NCI-H2171 treated with DMSO at 0.1 percent for 48 hours (cell line): ENCODE data around the gene ST6GAL1.
"Not testable (repeated sequence)": the region's sequence is repeated elsewhere in the genome, so short reads cannot be mapped to it uniquely, and the experiment has no call there.

Experiments
- DNase-seq: peaks from one replicate; lab custom pipeline; 2025; lab: John Stamatoyannopoulos, UW

ST6GAL1 gene

DNA sequence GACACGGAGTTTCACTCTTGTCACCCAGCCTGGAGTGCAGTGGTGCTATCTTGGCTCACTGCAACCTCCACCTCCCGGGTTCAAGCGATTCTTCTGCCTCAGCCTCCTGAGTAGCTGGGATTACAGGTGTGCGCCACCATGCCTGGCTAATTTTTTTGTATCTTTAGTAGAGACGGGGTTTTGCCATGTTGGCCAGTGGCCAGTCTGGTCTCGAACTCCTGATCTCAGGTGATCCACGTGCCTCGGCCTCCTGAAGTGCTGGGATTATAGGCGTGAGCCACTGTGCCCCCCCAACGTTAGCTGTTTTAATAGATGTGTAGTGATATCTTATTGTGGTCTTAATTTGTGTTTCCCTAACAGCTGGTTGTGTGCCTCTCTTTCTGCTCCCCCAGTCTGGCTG is 40.8 kb downstream of the ST6GAL1 start:
- DNase-seq, result not testable (repeated sequence)

DNA sequence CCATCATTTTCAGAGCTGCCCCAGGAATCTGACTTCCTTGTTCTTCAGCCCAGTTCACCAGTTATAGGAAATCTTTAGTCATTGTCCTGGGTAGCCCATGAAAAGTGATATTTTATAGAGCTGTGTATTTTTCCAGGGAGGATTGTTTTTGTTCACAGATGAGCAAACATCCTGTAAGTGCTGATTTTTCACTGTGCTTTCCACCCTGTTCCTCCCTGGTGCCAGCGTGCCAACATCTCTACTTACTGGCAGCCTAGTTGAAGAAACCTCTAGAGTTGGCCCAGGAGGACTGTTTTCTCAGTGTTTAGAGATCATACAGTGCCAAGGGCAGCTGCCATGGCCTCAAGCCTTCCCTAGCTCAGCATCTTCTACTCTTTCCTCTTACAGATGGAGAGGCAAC is 41.3 kb downstream of the ST6GAL1 start:
- DNase-seq, result no peak

DNA sequence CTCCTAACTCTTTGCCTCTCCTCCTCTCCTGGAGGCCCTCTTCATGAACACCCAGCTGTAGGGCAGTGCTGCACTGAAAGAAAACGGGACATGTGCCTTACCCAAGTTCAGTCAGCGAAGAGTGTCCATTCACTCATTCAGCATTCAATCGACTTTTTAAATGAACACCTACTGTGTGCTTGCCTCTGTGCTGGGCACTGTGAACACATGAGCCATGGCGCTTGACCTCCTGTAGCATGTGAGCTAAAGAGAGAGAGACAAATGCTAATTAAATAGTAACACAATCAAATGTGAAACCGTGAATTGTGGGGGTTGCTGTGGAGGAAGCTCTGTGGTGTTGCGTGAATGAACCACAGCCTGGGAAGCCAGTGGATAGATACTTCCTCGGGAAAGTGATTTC is 43.4 kb downstream of the ST6GAL1 start:
- no peak for DNase-seq

DNA sequence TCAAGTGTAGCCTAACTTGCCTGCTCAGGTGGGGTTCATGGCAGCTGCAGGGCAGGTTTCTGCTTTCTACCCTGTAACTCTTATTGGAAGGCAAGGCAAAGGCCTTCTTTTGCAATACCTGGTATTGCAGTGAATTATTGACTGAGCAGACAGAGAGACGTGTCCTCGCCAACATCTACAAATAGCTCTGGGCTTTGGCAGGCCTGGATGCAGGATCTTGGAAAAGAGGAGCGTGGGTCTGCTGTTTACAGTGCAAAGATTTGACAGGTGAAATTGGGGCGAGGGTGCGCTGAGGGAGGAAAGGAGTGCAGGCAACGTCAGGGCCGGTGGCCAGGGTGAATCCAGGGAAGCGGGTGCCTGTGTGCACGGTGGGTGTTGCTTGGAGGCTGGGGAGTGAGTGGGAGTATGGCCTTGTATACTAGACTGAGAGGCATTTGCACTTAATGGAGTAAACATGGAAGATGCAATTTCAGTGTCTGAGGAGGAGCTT is 44.5 kb downstream of the ST6GAL1 start:
- DNase-seq, result no peak

DNA sequence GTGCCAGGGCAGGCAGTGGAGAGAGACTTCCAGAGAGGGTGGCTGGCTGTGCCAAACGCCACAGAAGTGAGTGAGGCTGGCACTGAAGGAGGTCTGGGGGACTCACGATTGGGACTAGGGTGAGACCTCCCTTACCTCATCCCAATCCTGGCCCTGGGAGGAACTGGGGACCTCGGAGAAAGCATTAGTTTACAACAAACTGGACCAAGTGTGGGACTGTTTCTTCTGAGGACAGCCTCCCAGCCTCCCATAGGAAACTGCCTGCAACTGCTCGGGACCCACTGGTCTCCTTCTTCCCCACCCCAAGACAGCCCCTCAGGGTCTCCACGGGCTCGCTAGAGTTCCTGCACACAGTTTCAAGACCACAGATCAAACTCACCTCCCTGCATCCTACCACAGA is 45.4 kb downstream of the ST6GAL1 start:
- DNase-seq, result no peak

DNA sequence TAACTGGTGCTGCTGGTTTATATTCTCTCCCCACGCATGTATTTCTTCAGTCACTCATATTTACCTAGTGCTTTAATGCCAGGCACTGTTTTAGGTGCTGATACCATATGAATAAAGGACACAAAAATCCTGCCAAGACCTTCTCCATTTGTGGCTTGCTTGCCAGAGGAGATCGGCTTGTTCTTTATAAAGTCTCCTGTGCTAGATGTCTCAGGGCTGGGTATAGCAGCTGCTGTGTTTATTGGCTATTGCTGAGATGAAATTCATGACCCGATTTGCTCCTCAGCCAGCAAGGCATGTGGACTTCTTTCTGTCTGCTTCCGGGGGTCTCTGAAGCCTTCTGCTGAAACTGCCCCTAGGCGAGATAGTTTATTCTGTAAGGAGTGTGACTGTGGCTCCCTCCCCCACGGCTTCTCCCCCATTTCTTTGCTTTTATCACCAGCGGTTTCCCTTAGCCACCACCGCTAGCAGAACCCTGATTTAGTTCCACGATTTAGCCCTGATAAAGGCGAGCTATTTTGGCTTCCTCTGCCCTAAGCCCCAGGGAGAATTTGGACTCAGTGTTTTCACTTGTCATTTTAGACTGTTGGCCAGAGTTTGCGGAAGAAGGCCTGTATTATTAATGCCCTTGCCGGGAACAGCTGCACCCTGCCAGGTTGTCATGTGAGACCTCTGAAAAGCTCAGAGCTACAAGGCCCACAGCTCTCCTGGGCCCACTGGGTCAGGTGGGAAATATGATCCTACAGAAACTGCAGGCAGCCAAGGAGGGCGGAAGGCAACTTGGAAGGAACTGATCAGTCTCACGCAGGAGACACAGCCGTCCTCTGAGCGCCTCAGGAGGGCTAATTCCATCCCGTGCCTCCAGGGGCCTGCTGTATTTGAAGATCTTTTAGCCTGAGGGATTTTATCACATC is 46.8 kb downstream of the ST6GAL1 start:
- peak; percentile 88 for DNase-seq

DNA sequence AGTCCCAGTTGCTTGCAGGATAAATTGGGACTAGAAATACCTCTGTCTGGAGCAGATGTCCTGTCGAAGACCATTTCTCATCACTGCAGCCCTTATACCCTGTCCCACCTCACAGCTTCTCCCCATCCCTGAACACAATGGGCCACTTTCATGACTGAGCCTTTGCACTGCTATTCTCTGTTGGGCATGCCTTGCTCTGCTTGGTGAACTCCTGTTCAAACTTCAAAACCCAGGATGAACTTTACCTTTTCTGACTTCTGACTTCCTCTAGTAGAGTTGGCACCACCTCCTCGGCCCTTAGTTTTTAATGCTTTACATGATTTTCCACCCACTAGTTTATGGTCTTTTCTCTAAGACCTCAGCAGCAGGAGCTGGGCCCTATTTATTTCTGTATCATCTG is 48.4 kb downstream of the ST6GAL1 start:
- no peak for DNase-seq

DNA sequence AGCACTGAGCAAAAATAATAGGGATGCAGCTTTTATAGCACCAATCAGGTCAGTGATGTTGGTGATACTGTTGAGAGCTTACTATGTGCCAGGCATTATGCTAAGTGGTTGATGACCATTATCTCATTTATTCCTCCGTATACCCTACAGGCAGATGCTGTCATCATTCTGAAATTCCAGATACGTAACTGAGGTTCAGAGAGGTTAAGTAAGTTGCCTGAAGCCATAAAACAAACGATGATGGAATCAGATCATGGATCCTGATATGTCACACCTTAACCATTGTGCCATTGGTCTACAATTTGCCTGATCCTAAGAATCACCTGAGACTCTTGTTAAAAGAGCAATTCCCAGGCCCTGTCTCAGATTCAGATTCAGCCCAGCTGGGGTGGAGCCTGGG is 49.5 kb downstream of the ST6GAL1 start:
- DNase-seq, result no peak

DNA sequence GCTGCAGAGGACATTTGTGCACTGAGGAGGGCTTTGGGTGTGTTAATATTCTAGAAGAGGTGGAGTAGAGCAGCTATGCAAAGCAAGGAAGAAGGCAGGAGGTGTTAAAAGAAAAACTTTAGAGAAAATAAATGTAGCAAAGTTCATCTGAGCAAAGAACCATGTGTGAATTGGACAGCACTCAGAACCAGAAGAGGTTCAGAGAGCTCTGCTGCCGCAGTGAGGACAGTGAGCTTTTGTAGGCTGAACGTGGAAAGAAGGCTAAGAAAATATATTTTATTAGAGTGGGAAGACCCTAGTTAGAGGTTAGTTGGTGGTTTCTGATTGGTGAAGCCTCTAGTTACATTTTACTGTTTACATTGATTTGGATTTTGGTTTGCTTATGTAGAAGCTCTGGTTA is 50.7 kb downstream of the ST6GAL1 start:
- DNase-seq, result no peak

DNA sequence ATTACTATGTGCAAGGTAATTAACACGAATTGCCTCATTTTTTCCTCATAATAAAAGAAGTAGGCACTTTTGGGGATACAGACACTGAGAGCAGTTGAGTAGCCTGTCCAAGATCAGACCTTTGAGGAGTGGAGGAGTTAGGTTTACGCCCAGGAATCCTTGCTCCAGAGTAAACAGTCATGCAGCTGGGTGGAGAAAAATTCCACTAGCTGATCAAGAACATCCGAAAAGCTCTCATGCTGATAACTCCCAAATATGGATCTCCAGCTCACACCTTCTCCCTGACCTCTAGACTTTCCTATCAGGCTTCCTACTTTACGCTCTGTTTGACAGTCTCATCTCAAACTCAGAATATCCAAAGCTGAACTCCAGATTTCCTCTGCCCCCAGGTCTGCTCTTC is 53.3 kb downstream of the ST6GAL1 start:
- DNase-seq, result no peak

DNA sequence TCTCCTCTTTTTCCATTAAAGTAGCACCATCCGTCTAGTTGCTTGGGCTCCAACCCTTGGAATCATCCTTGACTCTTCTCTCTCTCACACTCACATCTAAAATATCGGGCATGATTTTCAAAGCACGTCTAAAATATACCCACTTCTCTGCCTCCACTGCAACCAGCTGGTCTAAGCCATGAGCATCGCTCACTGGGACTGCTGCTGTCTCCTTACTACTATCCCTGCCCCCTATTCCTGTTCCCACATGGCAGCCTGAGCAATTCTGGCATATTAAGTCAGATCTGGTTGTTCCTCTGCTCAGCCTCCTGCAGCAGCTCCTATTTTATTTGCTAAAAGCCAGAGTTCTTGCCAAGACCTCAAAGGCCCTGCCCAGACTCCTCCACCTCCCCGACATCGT is 53.7 kb downstream of the ST6GAL1 start:
- no peak for DNase-seq

DNA sequence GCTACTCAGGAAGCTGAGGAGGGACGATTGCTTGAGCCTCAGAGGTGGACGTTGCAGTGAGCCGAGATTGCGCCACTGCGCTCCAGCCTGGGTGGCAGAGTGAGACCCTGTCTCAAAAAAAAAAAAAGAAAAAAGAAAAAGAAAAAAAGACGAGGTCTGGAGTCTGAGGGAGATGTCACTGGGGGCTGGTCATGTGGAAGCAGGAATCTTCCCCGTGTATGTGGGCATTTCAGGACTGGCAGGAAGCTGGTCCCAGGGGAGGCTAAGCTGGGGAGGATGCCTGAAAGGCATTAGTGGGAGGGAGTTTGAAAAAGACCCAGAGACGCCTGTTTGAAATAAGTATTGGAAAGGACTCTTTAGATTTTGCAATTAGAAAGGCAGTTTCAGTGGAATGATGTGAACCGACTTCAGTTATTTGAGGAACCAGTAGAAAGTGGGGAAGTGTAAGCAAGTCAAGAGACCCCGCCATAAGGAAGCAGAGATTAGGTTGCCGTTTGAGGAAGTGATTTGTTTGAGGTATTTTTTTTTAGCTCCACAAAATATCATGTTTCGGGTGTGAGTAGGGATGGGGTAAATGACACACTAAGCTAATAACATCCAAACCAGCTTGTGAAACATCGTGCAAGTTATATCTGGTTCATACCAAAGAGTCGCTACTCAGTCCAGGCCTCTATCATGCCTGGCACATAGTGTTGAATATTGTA is 55.5 kb downstream of the ST6GAL1 start:
- DNase-seq, result peak; percentile 74

DNA sequence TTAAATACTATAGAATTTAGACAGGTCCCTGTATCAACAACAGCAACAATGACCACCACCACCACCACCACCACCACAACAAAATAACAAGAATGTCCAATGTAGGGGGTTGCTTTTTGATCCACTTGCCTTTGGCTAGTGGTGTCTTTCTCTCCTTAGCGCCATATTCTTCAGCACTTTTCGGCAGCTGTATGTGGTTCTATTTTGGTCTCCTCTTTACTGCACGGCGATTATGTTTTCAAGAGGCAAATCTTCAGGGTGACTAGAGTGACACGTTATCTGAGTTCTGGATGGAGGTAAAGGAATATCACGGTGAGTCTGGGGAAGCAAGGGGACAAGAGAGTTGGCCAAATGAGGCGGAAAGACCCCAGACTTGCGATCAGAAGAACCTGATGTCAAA is 56.1 kb downstream of the ST6GAL1 start:
- DNase-seq, result no peak

DNA sequence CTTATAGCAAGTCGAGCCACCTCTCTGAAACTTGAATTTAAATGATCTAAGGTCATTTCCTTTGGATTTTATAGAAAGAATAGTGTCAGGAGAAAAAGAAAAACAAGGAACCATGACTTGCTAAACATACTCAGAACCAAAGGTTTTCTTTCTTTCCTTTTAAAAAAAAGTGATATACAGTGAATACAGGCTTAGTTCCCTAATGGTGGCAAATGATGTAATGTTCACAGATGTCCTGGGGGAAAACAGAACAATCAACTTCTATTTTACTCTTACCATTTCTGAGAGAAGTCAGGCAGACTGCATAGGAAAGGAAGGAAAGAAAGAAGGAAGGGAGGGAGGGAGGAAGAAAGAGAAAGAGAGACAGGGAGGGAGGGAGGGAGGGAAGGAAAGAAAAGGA is 56.5 kb downstream of the ST6GAL1 start:
- no peak for DNase-seq

DNA sequence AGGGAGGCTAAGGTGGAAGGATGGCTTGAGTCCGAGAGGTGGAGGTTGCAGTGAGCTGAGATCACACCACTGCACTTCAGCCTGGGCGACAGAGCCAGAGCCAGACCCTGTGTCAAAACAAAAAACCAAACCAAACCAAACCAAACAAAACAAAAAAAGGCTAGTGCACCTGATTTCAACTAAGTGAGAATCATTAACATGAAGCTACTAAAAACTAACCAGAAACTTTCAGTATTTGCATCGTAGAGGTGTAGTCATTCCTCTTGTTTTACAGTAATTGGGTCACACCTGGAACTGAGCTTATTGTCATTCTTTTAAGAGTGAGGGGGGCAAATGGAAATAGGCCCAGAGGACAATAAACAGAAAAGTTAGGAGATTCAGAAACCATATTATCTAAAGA is 58.5 kb downstream of the ST6GAL1 start:
- no peak for DNase-seq

DNA sequence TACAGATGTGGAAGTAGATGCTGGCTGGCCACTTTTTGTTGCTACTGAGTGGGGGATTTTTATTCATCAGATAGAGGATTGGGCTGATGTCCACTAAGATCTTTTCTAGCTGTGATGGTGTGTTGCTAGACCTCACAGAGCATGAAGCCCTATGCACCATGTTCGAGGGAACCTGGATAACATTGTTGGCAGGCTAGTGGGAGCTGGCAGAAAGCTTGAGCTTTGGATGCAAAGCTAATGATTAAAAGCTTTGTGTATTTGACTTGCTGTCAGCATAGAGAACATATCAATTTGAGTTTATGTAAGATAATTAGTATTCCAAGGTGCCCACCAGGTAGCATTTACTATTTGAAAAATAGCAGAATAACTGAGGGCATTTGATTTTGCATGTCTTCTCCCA is 59.1 kb downstream of the ST6GAL1 start:
- DNase-seq, result no peak

DNA sequence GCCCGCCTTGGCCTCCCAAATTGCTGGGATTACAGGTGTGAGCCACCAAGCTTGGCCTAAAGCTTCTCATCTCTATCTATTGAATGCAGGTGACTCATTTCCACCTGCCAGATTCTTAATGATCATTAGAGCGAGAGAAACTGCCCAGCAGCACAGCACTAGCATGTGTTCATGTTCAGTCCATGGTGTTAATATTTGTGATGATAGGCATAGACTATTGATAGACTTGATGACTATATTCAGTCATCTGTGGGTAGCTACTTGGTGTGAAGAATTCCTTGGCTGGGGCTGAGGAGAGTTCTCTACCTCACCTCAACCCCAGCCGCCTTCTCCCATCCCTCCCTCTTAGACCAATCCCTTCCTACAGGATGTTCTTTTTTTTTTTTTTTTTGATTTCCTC is 60.0 kb downstream of the ST6GAL1 start:
- no peak for DNase-seq

DNA sequence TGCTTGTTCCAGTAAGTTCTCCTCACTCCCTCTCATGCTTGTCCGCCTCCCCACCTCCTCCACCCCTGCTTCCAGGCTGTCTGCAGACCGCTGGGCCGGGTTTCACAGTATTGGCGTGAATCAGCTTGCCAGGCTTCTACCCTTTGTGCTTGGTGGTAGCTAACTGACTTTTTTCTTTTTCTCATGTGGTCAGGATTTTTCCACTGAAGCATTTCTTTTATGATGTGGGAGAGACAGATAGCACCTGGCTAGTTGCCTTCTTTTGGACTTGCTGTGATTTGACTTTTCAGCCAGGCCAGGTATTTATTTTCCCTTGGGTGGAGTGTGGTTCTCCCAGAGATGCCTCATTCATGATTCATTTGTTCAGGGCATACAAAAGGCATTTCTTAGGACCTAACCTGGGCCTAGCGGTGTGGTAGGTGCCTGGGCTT is 60.6 kb downstream of the ST6GAL1 start:
- no peak for DNase-seq

DNA sequence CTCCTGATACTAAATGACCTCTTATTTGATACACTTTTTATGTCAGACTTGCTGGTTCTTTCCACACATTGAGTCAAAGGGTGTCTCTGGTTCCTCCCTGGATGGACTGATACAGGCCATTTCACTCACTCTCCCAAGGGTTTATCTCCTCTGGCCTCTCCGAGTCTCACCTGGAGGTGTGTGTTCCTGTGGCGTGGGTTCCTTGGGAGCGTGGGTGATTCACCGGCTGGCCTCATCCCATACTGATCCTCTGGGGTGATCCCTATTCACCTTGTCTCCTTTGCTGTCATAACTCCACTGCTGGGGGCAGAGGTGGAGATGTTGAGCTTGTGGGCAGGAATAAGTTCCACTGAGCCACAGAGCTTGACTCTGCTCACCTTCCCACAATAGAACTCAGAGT is 61.1 kb downstream of the ST6GAL1 start:
- DNase-seq, result no peak

DNA sequence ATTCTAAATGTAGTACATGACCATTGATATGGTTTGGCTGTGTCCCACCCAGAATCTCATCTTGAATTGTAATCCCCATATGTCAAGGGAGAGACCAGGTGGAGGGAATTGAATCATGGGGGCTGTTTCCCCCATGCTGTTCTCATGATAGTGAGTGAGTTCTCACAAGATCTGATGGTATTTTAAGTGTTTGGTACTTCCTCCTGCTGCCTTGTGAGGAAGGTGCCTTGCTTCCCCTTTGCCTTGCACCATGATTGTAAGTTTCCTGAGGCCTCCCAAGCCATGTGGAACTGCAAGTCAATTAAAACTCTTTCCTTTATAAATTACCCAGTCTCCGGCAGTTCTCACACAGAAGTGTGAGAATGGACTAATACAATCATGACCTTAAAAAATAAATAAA is 61.8 kb downstream of the ST6GAL1 start:
- not testable (repeated sequence) for DNase-seq

DNA sequence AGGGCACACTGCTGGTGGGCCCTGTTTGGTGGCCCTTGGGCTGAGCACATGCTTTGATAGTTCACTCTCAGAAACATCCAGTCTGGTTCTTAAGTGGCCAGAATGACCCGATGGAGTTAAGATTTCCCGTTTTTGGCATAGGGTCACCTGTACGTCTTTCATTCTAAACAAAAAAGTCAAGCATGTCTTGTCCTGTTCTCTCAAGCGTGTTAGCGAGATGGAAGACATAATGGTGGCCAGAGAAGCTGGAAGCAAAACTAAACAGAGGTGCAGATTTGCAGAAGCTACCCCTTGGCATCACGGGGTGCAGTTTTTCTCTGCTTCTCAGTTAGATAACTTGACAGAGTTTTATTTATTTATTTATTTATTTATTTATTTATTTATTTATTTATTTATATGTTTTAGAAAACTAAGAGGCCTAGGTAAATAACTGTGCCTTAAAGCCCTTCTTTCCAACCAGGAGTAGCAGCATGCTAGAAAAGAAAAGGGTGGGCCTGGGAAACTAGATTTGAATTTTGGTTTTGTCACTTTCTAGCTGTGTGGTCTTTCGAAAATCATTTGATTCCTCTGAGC is 63.0 kb downstream of the ST6GAL1 start:
- DNase-seq, result no peak

DNA sequence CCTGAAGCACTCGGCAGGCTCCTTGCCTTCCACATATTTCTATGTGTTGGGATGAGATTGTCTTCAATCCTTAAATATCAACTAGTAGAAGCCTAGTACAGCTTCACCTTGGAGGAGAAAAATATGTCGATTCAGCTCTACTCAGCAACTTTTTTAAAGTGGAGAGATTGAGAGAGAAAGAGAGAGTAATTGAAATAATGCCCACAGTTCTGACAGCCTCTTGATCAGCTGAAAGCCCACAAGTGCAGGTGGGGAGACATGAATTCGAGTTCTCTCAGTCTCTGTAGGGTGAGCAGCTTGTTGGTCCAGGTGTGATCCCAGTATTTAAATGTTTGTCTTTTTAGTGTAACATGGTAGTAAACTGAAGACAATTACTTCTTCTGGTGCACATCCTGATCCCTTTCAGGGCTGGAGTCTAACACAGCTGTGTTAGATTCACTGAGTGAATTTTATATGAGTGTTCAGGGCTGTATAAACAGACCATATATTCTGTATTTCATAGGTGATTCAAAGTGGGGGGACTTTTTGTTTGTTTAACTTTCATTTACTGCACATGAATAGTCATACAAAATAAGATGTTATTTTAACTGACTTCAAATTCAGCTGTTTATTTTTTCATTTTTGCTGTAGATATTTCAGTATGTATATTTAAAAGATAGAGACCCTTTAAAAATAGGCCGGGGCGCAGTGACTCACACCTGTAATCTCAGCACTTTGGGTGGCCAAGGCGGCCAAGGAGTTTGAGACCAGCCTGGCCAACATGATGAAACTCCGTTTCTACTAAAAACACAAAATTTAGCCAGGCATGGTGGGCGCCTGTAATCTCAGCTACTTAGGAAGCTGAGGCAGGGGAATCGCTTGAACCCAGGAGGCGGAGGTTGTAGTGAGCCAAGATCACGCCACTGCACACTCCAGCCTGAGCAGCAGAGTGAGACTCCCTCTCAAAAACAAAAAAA is 64.0 kb downstream of the ST6GAL1 start:
- no peak for DNase-seq
